HG02885 (cell line): ENCODE measurements around the gene PGM3.

ENCODE experiments used
- ATAC-seq: cut with Tn5 transposase; IDR thresholded peaks from one replicate; pipeline ENCODE4 v1.9.1; 2021; ENCODE audit warnings: mild to moderate bottlenecking; ENCODE audit not compliant: unreplicated experiment, poor library complexity

The PGM3 gene

DNA sequence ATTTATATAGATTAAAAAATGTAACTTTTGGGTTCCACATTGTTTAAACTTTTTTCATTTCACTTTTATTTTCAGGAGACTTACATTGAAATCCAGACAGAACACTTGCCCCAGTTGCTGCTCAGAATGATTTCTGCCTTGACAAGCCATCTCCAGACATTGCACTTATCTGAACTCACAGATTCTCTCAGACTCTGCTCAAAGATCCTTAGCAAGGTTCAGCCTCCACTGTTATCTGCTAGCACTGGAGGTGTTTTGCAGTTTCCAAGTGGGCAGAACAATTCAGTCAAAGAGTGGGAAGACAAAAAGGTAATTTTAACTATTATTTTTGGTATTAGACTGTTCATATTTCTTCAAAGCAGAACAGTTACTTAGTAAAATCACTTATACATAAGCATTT, 67.6 kb downstream of the PGM3 start:
- no peak for ATAC-seq

DNA sequence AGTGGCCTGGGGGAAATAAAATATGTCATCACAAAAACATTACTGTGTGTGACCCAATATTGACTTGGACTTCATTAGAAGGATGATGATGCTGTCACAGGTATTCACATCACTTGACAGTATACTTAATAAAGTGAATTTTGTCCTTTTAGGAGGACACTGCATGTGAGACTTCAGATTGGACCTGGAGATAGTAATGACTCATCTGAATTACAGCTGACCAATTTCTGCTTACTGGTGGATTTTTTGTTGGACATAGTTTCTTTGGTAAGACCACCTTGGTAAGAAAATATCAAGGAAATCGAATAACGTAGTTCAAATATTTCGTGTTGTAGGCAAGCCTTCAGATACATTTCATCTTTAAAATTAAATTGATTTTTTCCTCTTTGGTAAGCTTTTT, 68.5 kb downstream of the PGM3 start:
- ATAC-seq: no peak

DNA sequence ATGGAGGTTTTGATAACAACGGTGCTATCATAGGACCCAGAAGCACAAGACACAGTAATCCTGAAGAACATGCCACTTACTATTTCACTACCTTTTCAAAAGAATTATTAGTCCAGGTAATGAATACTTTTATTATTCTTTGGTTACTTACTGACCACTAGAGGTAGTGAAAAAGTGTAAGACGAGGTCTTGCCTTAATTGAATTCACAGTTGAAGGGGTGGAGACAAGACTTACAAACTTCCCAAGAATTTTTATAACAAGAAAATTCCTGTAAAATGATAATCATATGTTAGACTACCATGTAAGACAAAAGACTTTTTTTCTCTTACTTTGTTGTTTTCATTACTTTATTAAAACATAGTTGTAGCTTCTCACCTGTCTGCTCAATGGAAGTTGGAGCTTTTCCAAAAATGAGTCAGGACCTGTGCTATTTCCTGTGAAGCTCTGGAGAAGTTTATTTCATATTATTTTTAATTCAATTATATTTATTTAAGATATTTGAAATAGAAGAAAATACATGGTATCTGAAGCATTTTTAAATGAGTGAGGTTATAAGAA, 73.2 kb downstream of the PGM3 start:
- ATAC-seq: no peak

DNA sequence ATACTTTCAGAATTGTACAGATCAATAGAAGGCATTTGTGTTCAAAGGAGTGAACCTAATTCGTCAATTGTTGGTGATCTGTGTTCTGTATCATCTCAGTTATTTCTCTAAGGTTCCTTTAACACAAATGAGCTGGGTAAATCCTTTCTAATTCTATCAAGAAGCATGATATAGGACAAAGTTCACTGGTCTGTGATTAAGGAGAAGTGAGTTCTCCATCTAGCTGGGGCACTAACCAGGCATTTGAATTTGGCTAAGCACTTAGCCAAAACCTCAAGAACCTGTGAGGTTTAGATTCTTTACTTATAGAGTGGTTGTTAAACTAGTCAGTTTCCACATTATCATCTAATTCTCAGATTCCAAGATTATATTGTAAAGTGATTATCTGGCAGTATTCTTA, 75.3 kb downstream of the PGM3 start:
- no peak for ATAC-seq
